CD1c-positive myeloid dendritic cell (primary cell): ENCODE results near the gene METRNL.

Source experiments
- DNase-seq: peaks from one replicate; pipeline ENCODE4 v3.0.0-alpha.2; 2016; ENCODE audit errors: extremely low spot score

The METRNL gene

DNA sequence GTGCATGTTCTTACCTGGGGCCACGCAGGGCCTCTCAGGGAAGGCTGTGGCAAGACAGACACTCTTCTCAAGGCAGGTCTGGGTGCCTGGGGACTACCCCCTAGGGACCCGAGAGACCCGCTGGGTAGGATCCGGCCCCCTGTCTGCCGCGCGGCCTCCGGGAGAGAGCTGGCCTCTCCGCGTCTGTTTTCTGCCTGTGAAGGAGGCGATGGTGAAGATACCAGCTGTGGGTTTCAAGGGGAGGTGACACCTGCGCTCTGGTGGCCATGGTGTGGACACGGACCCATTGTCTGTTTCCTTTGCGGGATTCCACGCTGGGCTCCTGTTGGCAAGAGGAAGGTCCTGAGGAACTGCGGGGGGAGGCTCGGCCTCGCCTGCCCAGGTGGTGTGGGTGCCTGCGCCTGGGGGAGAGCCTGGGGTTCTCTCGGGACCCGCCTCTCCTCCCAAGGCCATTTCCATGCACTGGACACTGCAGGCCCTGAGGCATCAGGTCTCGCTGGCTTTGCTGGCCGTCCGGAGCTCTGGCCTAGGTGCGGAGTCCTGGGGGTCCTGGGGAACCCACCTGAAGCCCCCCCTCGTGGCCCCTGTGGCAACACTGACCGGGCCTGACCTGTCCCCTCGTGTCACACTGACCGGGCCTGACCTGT is 12.2 kb upstream of the METRNL start:
- no peak for DNase-seq

DNA sequence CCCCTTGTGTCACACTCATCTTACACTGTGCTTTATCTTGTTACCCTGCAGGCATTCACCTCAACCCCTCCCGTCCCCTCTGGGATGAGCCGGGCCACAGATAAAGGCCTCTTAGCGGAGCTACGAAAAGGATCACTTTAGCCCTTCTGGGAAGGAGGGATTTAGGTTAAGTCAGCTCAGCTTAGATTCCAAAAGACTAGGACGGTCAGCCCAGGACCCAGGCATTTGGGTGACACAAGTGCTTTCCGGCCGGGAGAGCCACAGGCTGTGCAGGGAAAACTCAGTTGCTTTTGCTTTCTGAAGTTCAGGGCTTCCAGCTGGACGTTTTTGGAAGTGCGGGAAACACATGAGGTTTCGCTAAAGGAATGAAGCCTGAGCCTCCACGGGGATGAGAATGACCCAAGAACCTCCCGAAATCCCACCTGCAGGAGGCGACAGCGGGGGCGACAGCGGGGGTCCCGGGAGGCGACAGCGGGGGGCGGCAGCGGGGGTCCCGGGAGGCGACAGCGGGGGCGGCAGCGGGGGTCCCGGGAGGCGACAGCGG is 11.6 kb upstream of the METRNL start:
- no peak for DNase-seq

DNA sequence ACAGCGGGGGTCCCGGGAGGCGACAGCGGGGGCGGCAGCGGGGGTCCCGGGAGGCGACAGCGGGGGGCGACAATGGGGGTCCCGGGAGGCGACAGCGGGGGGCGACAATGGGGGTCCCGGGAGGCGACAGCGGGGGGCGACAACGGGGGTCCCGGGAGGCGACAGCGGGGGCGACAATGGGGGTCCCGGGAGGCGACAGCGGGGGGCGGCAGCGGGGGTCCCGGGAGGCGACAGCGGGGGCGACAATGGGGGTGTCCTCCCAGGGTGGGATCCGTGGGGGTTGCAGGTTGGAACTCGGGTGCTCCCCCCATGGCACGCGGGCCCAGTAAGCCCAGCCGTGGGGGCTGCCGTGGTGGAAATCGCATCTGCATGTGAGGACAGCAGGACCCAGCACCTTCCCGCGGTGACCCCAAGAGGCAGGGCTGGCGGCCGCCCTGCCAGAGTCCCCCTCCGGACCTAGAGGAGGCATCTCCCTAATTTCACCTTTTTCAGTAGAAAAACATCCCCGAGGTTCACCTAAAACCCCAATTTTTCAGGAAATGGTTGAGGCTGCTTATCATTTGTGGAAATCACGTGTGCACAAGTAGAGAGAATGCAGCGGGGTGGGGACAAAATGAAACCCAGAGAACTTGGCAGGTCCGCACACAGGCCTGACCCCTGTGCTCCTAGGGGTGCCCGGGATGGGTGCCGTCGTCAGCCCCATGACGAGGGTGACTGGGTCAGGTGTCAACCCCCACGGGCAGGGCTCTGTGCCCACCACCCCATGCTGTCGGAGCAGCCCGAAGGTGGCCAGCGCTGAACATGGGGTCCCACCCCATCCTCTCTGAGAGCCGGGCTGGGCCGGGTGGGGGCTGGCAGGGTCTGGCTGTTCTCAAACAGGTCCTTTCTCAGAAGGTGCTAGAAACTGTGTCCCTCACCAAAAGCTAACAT is 10.5 kb upstream of the METRNL start:
- DNase-seq, result no peak

DNA sequence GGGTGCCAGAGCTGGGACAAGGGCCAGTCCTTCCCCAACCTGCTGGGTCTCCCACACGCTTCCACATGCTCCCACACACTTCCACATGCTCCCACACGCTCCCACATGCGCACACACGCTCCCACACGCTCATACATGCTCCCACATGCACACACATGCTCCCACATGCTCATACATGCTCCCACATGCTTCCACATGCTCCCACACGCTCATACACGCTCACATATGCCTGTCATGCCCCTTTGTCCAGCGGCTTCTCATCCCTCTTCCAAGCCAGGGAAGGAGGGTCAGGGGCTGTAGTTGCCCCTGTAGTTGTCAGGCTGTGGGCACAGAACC is 9.9 kb upstream of the METRNL start:
- no peak for DNase-seq

DNA sequence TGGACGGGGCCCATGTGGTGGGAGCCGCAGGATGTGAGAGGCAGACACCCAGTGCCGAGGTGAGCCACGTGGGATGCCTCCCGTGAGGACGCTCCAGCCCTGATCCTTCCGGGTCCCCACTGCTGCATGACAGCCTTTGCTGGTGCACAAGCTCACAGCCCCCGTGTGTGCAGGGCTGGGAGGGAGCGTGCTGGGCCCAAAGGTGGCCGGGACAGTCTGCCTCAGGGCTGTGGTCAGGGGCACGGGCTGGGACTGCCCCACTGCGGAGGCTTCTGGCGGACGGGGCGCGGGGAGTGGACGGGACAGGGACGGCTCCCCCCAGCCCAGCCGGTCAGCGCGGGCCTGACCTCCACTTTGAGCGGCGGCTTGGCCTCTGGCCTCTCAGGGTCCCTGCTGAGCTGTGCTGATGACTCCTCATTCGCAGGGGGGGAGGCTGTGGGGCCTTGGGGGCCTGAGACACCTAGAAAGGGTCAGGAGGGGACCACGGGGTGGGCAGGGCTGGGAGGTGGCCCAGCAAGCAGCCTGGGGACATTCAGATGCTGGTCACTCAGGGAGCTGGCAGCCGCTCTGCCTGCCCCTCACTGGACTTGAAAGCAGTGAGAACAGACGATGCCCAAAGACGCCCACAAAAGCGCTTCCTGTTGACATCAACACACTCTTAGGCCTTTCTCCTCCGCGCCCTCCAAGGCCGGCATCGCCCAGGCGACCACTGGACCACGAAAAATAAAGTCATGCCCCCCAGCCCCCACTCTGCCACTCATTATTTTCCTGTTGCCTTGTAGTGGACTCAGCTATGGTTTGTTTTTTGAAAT is 9.3 kb upstream of the METRNL start:
- DNase-seq, result no peak

DNA sequence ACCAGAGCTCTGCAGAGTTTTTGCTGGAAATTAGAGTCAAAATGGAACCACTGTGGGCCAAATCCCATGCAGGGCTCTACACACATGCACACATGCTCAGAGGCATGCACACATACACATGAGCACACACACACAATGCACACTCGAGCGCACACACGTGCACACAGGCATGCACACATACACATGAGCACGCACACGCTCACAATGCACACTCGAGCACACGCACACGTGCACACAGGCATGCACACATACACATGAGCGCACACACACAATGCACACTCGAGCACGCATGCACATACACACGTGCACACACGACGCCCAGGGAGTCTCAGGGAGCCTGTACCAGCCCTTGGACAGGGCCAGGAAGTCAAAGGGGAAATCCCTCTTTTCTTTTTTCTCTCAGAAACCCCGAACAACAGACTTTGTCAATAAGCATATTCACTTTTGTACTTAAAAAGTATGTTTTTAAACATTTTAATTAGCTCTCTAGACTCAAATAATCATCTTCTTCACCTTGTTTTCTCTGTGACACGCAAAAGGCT is 8.5 kb upstream of the METRNL start:
- no peak for DNase-seq

DNA sequence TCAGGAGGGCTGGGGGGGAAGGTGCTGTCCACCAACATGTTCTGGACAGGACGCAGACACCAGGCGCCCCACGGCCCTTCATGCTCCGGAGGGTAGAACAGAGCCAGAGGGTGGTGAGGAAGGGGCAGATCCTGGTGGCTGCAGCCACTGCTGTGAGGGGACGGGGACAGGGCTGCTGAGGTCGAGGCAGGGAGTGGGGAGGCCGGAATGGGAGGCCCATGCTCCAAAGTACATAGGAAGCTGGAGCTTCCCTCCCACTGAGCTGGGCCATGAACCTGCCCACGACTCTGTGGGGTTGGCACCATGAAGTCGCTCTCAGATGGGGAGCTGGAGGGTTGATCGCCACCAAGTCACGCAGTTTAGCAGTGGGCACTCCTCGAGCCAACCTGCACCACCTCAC is 8.0 kb upstream of the METRNL start:
- DNase-seq, result no peak

DNA sequence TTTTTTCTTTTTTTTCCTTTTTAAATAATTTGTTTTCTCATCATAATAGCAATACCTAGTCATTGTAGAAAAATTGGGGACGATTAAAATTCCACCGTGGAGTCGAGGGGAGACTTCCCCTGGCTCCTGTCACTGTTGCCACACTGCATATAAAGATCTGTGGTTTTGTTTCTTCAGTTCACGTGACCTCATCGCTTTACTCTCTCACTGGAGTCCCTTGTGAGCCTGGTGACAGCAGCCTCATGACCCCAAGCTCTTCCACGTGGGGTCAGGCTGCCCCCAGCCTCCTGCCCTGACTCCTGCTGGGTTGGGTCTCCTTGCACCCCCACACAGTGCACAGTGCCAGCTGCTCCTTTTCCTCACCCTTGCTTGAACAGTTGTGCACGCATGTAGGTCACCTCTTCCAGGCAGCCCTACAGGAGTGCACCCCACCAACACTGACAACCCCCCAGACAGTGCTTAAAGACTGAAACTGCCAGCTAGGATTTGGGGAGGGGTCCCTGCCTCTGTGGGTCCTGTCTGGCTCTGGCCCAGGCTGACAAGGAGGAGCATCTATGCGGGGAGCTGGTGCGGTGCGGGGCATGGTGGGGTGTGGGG is 7.3 kb upstream of the METRNL start:
- peak; percentile 73 for DNase-seq

DNA sequence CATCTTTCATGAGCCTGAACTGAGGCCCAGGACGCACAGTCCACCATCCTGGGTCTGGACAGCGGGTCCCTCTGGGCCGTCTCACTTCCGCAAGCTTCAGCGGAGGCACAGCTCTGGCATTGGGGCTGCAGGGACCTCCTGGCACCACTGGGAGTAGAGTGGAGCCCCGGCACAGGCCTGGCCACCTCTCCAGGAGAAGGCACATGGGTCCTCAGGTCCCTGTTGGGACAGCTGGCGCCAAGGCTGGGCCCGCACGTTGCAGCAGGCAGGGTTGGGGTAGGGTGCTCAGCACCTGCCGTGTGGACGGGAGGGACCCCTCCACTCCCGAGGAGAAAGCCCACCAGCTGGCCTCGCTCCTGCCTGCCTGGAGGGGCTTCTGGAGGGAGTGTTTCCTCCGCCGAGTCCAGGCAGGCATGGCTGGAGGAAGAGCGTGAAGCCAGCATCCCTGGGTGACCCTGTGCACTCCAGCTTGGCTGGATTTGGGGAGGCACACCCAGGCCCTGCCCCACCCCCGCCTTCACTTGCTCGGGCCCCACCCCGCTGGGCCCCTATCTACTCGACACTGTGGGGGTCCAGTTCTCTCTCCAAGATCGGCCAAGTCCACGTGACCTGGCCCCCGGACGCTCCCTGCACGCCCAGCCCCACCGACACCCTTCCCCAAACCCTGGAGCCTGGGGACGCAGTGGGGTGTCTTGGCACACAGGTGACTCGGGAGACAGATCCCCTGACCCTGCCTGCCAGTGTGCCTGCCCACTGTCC is 6.6 kb upstream of the METRNL start:
- no peak for DNase-seq

DNA sequence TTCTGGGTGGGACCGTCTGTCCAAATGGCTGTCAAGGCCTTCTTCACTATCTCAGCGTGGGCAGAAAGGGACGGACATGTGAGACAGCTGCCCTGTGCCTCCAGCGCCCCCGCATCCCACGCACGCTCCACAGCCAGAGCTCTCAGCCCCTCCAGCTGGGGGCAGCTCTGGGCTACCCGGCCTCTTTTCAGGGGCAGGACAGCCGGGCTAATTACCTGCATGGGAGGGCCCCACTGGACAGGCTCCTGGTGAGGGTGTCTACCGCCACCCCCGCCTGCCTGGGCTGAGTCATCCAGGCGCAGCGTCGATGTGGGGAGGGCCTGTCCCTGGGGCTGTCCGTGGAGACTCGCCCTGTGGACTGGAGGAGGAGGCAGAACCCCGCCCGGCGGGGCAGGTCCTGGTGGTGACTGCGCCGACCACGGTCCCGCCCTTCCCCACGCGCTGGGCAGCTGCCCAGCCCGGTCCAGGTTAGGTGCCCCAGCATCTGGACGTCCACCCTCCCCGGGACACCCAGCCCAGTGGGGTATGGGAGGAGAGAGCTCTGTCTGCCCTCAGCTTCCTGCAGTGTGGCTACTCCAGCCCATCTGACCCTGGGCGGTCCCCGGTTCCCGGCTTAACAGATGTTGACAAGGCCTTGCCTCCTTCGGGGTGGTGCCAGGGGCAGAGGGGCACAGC is 5.9 kb upstream of the METRNL start:
- DNase-seq, result peak; percentile 66

DNA sequence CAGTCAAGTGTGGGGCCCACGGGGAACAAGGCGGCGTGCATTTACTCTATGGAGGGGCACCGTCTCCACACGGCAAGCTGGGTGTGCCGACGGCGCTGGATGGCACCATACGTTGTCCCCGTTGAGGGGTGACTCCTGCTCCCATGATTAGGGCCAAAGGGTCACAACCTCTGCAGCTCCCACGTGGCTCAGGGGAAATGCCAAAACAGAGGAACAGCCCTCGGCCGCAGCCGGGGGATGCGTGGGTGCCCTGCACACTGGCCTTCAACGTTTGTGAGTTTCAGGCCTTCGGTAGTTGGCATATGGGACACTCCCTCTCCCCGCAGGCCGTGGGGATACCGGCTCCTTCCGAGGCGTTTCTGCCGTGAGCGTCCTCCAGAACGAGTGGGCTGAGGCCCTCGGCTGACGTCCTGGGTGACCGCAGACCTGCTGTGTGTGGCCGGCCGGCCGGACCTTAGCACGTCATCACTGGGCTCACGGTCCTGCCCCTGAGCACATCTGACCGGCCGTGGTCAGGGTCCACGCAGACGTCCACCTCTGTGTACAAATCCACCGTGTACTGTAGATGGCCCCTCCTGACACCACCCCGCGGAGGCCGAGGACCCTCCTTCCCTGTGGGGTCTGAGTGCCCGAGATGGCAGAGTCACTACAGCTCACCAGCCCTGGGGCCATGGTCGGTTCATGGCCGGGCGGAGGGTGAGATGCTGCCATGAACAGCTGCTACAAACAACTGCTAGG is 4.8 kb upstream of the METRNL start:
- peak; percentile 41 for DNase-seq

DNA sequence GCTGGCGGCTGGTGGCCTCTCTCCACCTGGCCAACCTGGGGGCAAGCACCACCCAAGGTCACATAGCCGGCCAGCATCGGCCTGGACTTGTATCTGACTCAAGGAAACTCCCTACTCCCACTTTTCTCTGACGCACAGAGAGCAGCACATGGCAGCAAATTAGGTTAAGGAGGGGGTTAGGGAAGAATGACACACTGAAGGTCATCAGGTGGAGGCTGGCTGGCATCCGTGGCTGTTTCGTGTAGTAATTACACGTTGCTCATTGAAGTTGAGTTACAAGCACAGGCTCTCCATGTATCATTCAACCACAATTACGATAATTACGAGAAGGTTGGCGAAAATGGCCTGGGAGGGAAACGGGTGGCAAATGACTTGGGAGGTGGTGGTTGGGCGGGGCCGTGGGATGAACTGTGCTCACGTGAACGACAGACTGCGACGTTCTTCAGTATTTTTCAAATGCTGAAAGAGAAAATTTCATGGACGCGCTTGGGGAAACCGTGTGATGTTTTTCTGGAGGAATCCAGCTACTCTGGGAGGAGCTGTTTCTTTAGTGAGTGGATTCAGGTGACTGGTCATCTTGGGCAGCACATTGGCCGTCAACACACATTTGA is 4.0 kb upstream of the METRNL start:
- no peak for DNase-seq

DNA sequence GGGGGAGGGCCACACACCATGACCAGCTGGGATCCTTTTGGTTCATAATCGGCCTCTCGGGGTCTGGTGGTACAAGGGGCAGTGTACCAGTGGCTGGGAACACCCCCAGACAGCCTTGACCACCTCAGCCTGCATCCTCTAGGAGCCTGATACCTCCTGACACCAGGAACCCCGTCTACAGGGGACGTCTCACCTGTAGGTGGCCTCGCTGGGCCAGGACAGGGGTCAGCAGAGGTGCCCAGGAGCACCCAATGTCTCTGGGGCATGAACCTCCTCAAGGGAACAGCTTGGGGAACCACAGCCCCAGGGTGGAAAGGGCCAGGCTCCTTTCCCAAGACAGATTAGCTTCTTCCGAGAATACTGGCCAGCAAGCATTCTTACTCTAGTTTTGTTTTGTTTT is 2.5 kb upstream of the METRNL start:
- no peak for DNase-seq

DNA sequence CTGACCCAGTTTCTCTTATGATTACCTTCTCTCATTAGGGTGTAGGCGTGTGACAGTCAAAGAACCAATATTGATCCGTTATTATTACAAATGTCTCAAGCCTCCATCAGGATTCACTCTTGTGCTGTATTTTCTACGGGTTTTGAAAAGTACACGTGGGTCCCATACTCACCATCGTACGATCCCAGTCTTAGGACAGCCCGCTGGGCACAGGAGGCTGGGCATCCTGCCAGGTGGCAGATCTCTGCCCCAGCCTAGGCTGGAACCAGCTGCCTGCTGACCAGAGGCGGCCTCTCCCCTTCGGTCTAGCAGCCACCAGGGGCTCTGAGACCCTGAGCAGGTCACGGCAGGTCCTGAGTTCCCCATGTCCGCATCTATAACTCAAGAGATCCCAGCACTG is 2.0 kb upstream of the METRNL start:
- no peak for DNase-seq

DNA sequence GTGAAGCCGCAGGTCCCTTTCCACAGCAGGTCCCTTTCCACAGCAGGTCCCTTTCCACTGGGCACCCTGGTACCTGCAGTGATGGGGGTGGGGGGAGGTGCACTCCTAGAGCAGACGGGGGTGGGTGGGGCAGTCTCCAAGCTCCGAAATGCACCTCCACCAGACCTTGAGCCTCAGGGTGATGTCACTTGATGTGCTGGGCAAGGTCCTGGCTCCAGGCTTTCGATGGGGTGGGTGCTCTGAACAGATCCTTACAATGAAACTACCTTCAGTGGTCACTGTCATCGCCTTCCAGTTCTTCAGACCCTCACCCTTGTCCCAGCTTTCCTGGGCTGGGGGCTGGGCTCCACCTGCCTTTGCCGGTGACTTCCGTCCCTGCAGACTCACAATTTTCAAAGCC is 1.5 kb upstream of the METRNL start:
- DNase-seq, result no peak

DNA sequence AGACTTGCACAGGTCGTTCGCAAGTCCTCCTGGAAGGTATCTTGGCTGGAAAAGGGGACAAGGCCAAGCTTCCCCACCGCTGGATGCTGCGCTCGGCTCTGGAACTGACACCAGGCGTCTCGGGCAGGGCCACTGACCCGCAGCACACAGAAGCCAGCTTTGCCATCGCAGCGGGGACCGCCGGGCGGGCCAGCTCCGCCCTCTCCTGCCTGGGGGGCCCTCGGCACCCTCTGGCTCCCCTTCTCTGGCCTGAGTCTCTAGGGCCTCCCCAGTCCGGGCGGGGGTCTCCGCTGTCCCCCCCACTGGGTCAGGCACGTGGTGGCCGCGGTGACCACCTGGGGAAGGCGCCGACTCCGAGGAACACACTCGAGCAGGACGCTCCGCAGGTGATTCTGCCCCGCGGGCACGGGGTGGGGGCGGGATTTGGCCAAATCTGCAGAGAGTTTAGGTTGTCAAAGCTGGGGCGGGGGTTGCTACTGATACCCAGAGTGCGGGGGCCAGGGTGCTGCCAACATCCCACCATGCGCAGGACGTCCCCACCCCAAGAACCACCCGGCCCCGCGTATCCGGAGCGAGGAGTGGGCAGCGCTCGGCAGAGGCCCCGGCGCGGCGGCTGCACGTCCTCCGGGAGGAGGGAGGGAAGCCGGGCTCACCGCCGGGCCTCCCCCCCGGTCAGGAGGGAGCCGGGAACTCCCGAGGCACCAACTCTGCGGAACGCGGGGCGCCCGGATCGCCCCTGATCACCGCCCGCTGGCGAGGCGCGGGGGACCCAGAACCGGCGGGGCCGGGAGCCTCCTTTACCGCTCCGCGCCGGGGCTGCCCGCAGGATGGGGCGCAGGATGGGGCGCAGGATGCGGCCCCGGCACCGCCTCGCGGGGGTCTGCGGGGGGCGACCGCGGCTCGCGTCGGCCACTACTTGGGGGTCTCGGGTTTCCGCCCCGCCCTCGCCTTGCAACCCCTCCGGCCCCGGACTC is 744 bp upstream of the METRNL start:
- peak; percentile 40 for DNase-seq

DNA sequence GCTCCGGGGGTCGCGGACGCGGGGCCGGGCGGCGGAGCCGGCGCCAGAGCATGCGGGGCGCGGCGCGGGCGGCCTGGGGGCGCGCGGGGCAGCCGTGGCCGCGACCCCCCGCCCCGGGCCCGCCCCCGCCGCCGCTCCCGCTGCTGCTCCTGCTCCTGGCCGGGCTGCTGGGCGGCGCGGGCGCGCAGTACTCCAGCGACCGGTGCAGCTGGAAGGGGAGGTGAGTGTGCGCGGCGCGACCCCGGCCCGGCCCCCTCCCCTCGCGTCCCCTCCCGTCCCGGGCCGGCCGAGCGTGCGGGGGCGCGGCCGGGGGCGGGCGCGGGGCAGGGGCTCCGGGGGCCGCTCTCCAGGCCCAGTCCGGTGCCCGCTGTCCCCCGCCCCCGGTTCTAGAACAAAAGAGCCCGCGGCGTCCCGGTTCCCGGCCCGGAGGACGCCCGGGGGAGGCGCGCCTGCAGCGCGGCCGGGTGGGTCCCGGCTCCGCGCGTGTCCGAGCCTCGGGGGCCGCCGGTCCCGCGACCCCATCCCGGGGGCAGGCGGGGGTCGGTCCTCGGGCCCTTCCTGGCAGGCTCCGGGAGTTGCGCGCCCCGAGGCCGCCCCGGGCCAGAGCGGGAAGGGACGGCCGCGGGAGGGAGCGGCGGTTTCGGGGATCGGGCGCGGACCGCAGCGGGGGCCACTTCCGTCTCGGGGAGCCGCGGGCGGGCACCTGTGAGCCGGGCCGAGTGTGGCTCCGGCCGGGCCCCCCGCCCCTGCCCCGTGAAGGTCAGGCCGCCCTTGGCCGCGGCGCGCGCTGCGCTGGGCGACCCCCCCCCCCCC is 563 bp downstream of the METRNL start:
- peak; percentile 38 for DNase-seq
